A549 (cell line): Measurements from ENCODE around the gene RCAN2. TPM values are rescaled to one million over a fixed set of nuclear protein-coding genes. Genes with fewer than 3 reads are reported as not detected.

ENCODE experiments used
- ATAC-seq, 2 experiments: fragments of 200-7000 bp in 1 of 2; fragments of >200 bp in 1 of 2; cut with Nextera tagmentation in 1 of 2; cut with Tn5 transposase in 1 of 2; 3 replicates each; pipeline versions ENCODE4 v1.8.0 to v1.9.1; 2018 to 2020; ENCODE audit warnings: mild to moderate bottlenecking in 1 of 2, moderate library complexity in 1 of 2
- CTCF ChIA-PET: fragments of 300-600 bp; sonication (Branson Sonifier 250); formaldehyde crosslinking; extraction: SDS; loops from one replicate; lab custom pipeline; 2021; ENCODE audit warnings: antibody characterized with exemption, inconsistent platforms; lab: Yijun Ruan, JAX
- POLR2A ChIA-PET: fragments of 350-600 bp; formaldehyde crosslinking; extraction: SDS; loops from one replicate; lab custom pipeline; 2021; ENCODE audit warnings: antibody characterized with exemption, inconsistent platforms; lab: Yijun Ruan, JAX
- DNase-seq, 2 experiments: peaks; one replicate each; pipeline versions ENCODE4 v3.0.0 to v3.0.0-alpha.2; 2011 to 2016; ENCODE audit warnings: low read depth in 1 of 2, low spot score in 1 of 2
- FAIRE-seq: peaks from 2 replicates; lab custom pipeline; 2011; peaks lifted over from hg19 to GRCh38; lab: Jason Lieb, UNC
- H3K27ac ChIP-seq, 2 experiments: fragments of >200 bp; sonication (Bioruptor Twin); formaldehyde crosslinking; 3 replicates each; pipeline ENCODE4 v1.5.1; 2016 to 2017
- H3K4me1 ChIP-seq: fragments of >200 bp; sonication (Bioruptor Twin); formaldehyde crosslinking; 3 replicates; pipeline ENCODE4 v1.6.1; 2016
- H3K4me2 ChIP-seq: fragments of >200 bp; sonication (Bioruptor Twin); formaldehyde crosslinking; 3 replicates; pipeline ENCODE4 v1.6.1; 2016
- H3K4me3 ChIP-seq: fragments of >200 bp; sonication (Bioruptor Twin); formaldehyde crosslinking; 3 replicates; pipeline ENCODE4 v1.5.1; 2016
- H3K9me3 ChIP-seq: fragments of >200 bp; sonication (Bioruptor Twin); formaldehyde crosslinking; 3 replicates; pipeline ENCODE4 v1.6.1; 2016
- CHD4 ChIP-seq: fragments of 200-600 bp; sonication (generic); IDR thresholded peaks from 2 replicates; pipeline ENCODE4 v1.6.1; 2016; ENCODE audit warnings: antibody characterized with exemption, mild to moderate bottlenecking, borderline replicate concordance
- EHMT2 ChIP-seq: fragments of 200-600 bp; sonication (generic); IDR thresholded peaks from 2 replicates; pipeline ENCODE4 v1.6.1; 2016; ENCODE audit warnings: antibody characterized with exemption, low read depth, mild to moderate bottlenecking, moderate library complexity
- FOSB ChIP-seq: fragments of 250-450 bp; sonication (Bioruptor Pico); IDR thresholded peaks from 2 replicates; pipeline ENCODE4 v1.5.0; 2020; ENCODE audit warnings: mild to moderate bottlenecking, moderate library complexity
- FOSL2 ChIP-seq, 2 experiments: fragments of 450-650 bp in 1 of 2; fragments of >200 bp in 1 of 2; sonication (Bioruptor Twin) in 1 of 2; formaldehyde crosslinking; IDR thresholded peaks; 2 replicates each; pipeline versions ENCODE4 v1.5.0 to v1.6.1; 2016 to 2020; ENCODE audit warnings: mild to moderate bottlenecking in 1 of 2, moderate library complexity in 1 of 2
- HDAC2 ChIP-seq: fragments of 200-600 bp; sonication (generic); IDR thresholded peaks from 2 replicates; pipeline ENCODE4 v1.6.1; 2016
- HEYL ChIP-seq: fragments of 250-450 bp; sonication (Bioruptor Pico); IDR thresholded peaks from 2 replicates; pipeline ENCODE4 v1.8.0; 2021; ENCODE audit warnings: mild to moderate bottlenecking, moderate library complexity
- HOXB5 ChIP-seq: fragments of 250-450 bp; sonication (Bioruptor Pico); IDR thresholded peaks from 2 replicates; pipeline ENCODE4 v1.5.0; 2020; ENCODE audit warnings: mild to moderate bottlenecking, moderate library complexity
- JUN ChIP-seq, 2 experiments: fragments of >200 bp; sonication (Bioruptor Twin); formaldehyde crosslinking; IDR thresholded peaks; 2 replicates in 1 of 2; 3 replicates in 1 of 2; pipeline ENCODE4 v1.6.1; 2016 to 2017
- JUNB ChIP-seq: fragments of >200 bp; sonication (Bioruptor Twin); formaldehyde crosslinking; IDR thresholded peaks from 2 replicates; pipeline ENCODE4 v1.6.1; 2016
- KDM5A ChIP-seq: fragments of 200-600 bp; sonication (generic); IDR thresholded peaks from 2 replicates; pipeline ENCODE4 v1.6.1; 2016; ENCODE audit warnings: antibody characterized with exemption, mild to moderate bottlenecking
- MAFK ChIP-seq: fragments of 450-650 bp; IDR thresholded peaks from 2 replicates; pipeline ENCODE4 v1.6.1; 2014; ENCODE audit not compliant: partially characterized antibody
- MAZ ChIP-seq: fragments of 150-350 bp; IDR thresholded peaks from 2 replicates; pipeline ENCODE4 v1.6.1; 2014; ENCODE audit warnings: antibody characterized with exemption, low read depth, low read length, borderline replicate concordance
- MYC ChIP-seq: IDR thresholded peaks from 2 replicates; pipeline ENCODE4 v1.6.1; 2012; ENCODE audit warnings: mild to moderate bottlenecking, inconsistent platforms, low read length, improper control_type of control experiment, borderline replicate concordance
- NFE2L2 ChIP-seq: fragments of 150-350 bp; conservative IDR thresholded peaks from 2 replicates; pipeline ENCODE4 v1.6.1; 2014; ENCODE audit warnings: low read length
- NPAS2 ChIP-seq: fragments of 250-450 bp; sonication (Bioruptor Pico); IDR thresholded peaks from 2 replicates; pipeline ENCODE4 v1.8.0; 2022; ENCODE audit warnings: mild to moderate bottlenecking, moderate library complexity, borderline replicate concordance
- POLR2AphosphoS2 ChIP-seq: conservative IDR thresholded peaks from 2 replicates; pipeline ENCODE4 v1.6.1; 2012; ENCODE audit warnings: low read length, improper control_type of control experiment, inconsistent platforms
- RCOR1 ChIP-seq: fragments of 150-350 bp; IDR thresholded peaks from 2 replicates; pipeline ENCODE4 v1.6.1; 2014; ENCODE audit warnings: antibody characterized with exemption, low read length, low read depth
- RFX5 ChIP-seq: fragments of 450-650 bp; IDR thresholded peaks from 2 replicates; pipeline ENCODE4 v1.7.1; 2014; ENCODE audit warnings: antibody characterized with exemption, mild to moderate bottlenecking, moderate library complexity
- RNF2 ChIP-seq: fragments of 200-600 bp; sonication (generic); IDR thresholded peaks from 2 replicates; pipeline ENCODE4 v1.6.1; 2016; ENCODE audit warnings: low read depth, mild to moderate bottlenecking, antibody characterized with exemption, moderate library complexity, borderline replicate concordance
- SMC3 ChIP-seq: fragments of >200 bp; sonication (Bioruptor Twin); formaldehyde crosslinking; IDR thresholded peaks from 3 replicates; pipeline ENCODE4 v1.6.1; 2018; ENCODE audit warnings: inconsistent platforms
- ZC3H11A ChIP-seq: fragments of 450-650 bp; IDR thresholded peaks from 2 replicates; pipeline ENCODE4 v1.6.1; 2014; ENCODE audit warnings: antibody characterized with exemption, mild to moderate bottlenecking
- ZFP36 ChIP-seq: fragments of 450-650 bp; IDR thresholded peaks from 2 replicates; pipeline ENCODE4 v1.6.1; 2014; ENCODE audit warnings: borderline replicate concordance; ENCODE audit not compliant: partially characterized antibody
- ZNF302 ChIP-seq: fragments of 250-450 bp; sonication (Bioruptor Pico); IDR thresholded peaks from 2 replicates; pipeline ENCODE4 v1.9.0; 2021; ENCODE audit warnings: inconsistent platforms, mild to moderate bottlenecking, moderate library complexity
- WGBS: methylation state at CpG from one replicate; pipeline ENCODE4 v1.1.6; 2017; ENCODE audit errors: missing lambda C conversion rate; 5-methylcytosine and 5-hydroxymethylcytosine counted together
- polyA plus RNA-seq, 4 experiments: library from polyadenylated mRNA; depleted of rRNA in 3 of 4; stranded (reverse); fragments of >200 nt; fragmentation: RNase III in 1 of 4; extraction: RNeasy Plus Mini Kit Qiagen cat#74134 plus additional on column Dnase treatment in 1 of 4; gene quantifications; 2 replicates in 3 of 4; 3 replicates in 1 of 4; pipeline ENCODE4 v1.2.3, GENCODE V29; 2011 to 2017
- TF ChIP-seq, protein P1 (sequence below): IDR thresholded peaks from 2 replicates; pipeline ENCODE4 v1.6.1; 2012; ENCODE audit warnings: low read depth, borderline replicate concordance
- TF ChIP-seq, protein P2 (sequence below): fragments of >200 bp; sonication (Bioruptor Twin); formaldehyde crosslinking; IDR thresholded peaks from 3 replicates; pipeline ENCODE4 v1.5.1; 2016
- TF ChIP-seq, protein P3 (sequence below): fragments of 200-600 bp; sonication (generic); IDR thresholded peaks from 2 replicates; pipeline ENCODE4 v1.6.1; 2016; ENCODE audit warnings: antibody characterized with exemption, mild to moderate bottlenecking, moderate library complexity
- TF ChIP-seq, protein P4 (sequence below): fragments of 150-350 bp; IDR thresholded peaks from 2 replicates; pipeline ENCODE4 v1.6.1; 2014; ENCODE audit warnings: low read depth, mild to moderate bottlenecking, low read length
- TF ChIP-seq, protein P5 (sequence below): fragments of 250-450 bp; sonication (Bioruptor Pico); IDR thresholded peaks from 2 replicates; pipeline ENCODE4 v1.5.0; 2020; ENCODE audit warnings: low read depth, mild to moderate bottlenecking, moderate library complexity

The RCAN2 gene
- polyA plus RNA-seq, 2 of the 4 experiments (the other 2 are of a cell fraction): not detected

DNA sequence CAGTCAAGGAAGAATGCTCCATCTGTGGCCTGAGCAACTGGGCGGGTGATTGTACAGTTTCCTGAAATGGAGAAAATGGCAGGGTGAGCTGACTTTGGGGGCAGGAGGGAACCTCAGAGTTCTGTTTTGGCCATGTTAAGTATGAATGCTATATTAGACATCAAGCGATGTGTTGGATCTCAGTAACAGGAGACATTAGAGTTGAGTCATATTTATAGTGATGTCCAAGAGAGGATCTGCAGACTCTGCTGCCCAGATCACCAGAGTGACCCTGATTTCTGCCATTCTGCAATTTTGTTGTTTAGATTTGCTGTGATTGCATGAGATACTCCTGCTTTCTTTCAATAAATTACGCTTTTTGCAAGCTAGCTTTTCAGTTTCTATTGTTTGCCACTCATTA lies 189.1 kb downstream of the RCAN2 start:
- no peak for TF ChIP-seq NPAS2
- no peak for TF ChIP-seq POLR2AphosphoS2
- TF ChIP-seq MAZ: no peak
- no peak for TF ChIP-seq RCOR1
- TF ChIP-seq HOXB5 (CRISPR knock-in tag): no peak
- no peak for TF ChIP-seq SMC3
- TF ChIP-seq CHD4: no peak
- TF ChIP-seq ZFP36: no peak
- TF ChIP-seq ZC3H11A: no peak
- no peak for TF ChIP-seq MYC
- TF ChIP-seq EHMT2: no peak
- TF ChIP-seq JUN (IDR thresholded peaks at IDR 0.05): no peak
- TF ChIP-seq, protein P1, sequence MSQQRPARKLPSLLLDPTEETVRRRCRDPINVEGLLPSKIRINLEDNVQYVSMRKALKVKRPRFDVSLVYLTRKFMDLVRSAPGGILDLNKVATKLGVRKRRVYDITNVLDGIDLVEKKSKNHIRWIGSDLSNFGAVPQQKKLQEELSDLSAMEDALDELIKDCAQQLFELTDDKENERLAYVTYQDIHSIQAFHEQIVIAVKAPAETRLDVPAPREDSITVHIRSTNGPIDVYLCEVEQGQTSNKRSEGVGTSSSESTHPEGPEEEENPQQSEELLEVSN: no peak
- TF ChIP-seq NFE2L2: no peak
- TF ChIP-seq ZNF302: no peak
- TF ChIP-seq, protein P2, sequence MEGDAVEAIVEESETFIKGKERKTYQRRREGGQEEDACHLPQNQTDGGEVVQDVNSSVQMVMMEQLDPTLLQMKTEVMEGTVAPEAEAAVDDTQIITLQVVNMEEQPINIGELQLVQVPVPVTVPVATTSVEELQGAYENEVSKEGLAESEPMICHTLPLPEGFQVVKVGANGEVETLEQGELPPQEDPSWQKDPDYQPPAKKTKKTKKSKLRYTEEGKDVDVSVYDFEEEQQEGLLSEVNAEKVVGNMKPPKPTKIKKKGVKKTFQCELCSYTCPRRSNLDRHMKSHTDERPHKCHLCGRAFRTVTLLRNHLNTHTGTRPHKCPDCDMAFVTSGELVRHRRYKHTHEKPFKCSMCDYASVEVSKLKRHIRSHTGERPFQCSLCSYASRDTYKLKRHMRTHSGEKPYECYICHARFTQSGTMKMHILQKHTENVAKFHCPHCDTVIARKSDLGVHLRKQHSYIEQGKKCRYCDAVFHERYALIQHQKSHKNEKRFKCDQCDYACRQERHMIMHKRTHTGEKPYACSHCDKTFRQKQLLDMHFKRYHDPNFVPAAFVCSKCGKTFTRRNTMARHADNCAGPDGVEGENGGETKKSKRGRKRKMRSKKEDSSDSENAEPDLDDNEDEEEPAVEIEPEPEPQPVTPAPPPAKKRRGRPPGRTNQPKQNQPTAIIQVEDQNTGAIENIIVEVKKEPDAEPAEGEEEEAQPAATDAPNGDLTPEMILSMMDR: no peak
- TF ChIP-seq RNF2: no peak
- no peak for TF ChIP-seq JUNB
- no peak for TF ChIP-seq HDAC2
- ChIA-PET CTCF (no interaction called here), POLR2A (no interaction called here)
- no peak overlapping the region for H3K4me2 ChIP-seq
- no peaks in the 10 kb centered on the region for H3K9me3 ChIP-seq
- H3K4me1 ChIP-seq: no peaks in the 10 kb centered on the region
- DNase-seq (no peak), FAIRE-seq (no peak), ATAC-seq (no peak)
- WGBS: 15% methylated on average over 3 of the region's 3 CpGs
- H3K4me3 ChIP-seq: no peak overlapping the region
- no peak overlapping the region for H3K27ac ChIP-seq

DNA sequence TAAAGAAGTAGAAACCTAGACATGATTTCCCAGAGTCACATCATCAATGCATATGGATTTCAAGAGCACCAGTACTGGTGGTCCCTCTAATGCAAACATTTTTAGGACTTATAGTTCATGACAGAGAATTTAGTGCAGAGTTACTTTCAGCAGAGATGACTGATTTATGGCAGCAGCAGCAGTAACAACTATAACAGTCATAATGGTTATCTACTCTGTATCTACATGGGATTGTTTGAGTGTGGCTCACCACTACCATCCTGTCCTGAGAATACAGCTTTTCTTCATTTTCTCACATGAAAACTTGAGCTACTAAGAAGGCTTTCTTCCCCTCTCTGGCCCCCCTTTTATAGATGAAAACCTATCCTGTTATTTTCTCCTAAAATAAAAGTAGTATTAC lies 192.0 kb downstream of the RCAN2 start:
- no peak overlapping the region for H3K4me3 ChIP-seq
- ChIA-PET CTCF (no interaction called here), POLR2A (no interaction called here)

More for the DNA sequence above, 192.0 kb downstream of the RCAN2 start:
- Histone ChIP-seq H3K27ac (no peak overlapping the region), H3K9me3 (no peaks in the 10 kb centered on the region), H3K4me1 (no peaks in the 10 kb centered on the region), H3K4me2 (no peak overlapping the region)
- FAIRE-seq (no peak), ATAC-seq (no peak), DNase-seq (no peak)
- TF ChIP-seq, protein P3, sequence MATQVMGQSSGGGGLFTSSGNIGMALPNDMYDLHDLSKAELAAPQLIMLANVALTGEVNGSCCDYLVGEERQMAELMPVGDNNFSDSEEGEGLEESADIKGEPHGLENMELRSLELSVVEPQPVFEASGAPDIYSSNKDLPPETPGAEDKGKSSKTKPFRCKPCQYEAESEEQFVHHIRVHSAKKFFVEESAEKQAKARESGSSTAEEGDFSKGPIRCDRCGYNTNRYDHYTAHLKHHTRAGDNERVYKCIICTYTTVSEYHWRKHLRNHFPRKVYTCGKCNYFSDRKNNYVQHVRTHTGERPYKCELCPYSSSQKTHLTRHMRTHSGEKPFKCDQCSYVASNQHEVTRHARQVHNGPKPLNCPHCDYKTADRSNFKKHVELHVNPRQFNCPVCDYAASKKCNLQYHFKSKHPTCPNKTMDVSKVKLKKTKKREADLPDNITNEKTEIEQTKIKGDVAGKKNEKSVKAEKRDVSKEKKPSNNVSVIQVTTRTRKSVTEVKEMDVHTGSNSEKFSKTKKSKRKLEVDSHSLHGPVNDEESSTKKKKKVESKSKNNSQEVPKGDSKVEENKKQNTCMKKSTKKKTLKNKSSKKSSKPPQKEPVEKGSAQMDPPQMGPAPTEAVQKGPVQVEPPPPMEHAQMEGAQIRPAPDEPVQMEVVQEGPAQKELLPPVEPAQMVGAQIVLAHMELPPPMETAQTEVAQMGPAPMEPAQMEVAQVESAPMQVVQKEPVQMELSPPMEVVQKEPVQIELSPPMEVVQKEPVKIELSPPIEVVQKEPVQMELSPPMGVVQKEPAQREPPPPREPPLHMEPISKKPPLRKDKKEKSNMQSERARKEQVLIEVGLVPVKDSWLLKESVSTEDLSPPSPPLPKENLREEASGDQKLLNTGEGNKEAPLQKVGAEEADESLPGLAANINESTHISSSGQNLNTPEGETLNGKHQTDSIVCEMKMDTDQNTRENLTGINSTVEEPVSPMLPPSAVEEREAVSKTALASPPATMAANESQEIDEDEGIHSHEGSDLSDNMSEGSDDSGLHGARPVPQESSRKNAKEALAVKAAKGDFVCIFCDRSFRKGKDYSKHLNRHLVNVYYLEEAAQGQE: no peak
- TF ChIP-seq MAFK (no peak), FOSB (CRISPR knock-in tag) (no peak), HEYL (no peak), KDM5A (no peak), JUNB (no peak), RFX5 (no peak), FOSL2 (IDR thresholded peaks at IDR 0.05) (no peak), FOSL2 (CRISPR knock-in tag; IDR thresholded peaks at IDR 0.05) (no peak)
- TF ChIP-seq, protein P4, sequence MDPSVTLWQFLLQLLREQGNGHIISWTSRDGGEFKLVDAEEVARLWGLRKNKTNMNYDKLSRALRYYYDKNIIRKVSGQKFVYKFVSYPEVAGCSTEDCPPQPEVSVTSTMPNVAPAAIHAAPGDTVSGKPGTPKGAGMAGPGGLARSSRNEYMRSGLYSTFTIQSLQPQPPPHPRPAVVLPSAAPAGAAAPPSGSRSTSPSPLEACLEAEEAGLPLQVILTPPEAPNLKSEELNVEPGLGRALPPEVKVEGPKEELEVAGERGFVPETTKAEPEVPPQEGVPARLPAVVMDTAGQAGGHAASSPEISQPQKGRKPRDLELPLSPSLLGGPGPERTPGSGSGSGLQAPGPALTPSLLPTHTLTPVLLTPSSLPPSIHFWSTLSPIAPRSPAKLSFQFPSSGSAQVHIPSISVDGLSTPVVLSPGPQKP: no peak
- TF ChIP-seq, protein P5, sequence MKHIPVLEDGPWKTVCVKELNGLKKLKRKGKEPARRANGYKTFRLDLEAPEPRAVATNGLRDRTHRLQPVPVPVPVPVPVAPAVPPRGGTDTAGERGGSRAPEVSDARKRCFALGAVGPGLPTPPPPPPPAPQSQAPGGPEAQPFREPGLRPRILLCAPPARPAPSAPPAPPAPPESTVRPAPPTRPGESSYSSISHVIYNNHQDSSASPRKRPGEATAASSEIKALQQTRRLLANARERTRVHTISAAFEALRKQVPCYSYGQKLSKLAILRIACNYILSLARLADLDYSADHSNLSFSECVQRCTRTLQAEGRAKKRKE (CRISPR knock-in tag): no peak
